ENCODE results near the gene ADGRB3. TPM values are rescaled to one million over a fixed set of nuclear protein-coding genes. Genes with fewer than 3 reads are reported as not detected.

ADGRB3 gene
- total RNA-seq, 3 donors from 2014 or later, result 1.1 to 2.3 (median 1.2) TPM

GRCh38 chr6:69146385-69146784, 511.3 kb downstream of the ADGRB3 start:
- intact Hi-C loops (cut with DNase I; ENCODE audit: low total_unique reads), result no loop called here
- Histone ChIP-seq H3K4me1 (no peaks in the 10 kb centered on the region), H3K9me3 (peaks cover 14% of the 10 kb centered on the region in 2 donors), H3K4me3 (no peak overlapping the region), H3K27me3 (no peaks in the 10 kb centered on the region), H3K36me3 (no peaks in the 10 kb centered on the region), H3K27ac (no peak overlapping the region)
- DNase-seq (ENCODE audit: low spot score in 2 of 2), result no peak
- TF ChIP-seq POLR2AphosphoS5 (IDR thresholded peaks at IDR 0.05) (no peak), CTCF (IDR thresholded peaks at IDR 0.05) (no peak), POLR2A (IDR thresholded peaks at IDR 0.05) (no peak)

- DNase-seq (ENCODE audit: low spot score in 2 of 2), result no peak
- no peak overlapping the region for H3K27ac ChIP-seq
- H3K36me3 ChIP-seq, result no peaks in the 10 kb centered on the region
- no peaks in the 10 kb centered on the region for H3K9me3 ChIP-seq
- no peaks in the 10 kb centered on the region for H3K27me3 ChIP-seq
- H3K4me1 ChIP-seq, result no peaks in the 10 kb centered on the region
- TF ChIP-seq POLR2A (IDR thresholded peaks at IDR 0.05) (no peak), CTCF (IDR thresholded peaks at IDR 0.05) (no peak), POLR2AphosphoS5 (IDR thresholded peaks at IDR 0.05) (no peak)
- H3K4me3 ChIP-seq, result no peak overlapping the region
- intact Hi-C loops (cut with DNase I; ENCODE audit: low total_unique reads), result no loop called here
Observed at GRCh38 chr6:69155467-69155866, 520.4 kb downstream of the ADGRB3 start.

GRCh38 chr6:69162811-69163210, 527.7 kb downstream of the ADGRB3 start:
- intact Hi-C loops (cut with DNase I; ENCODE audit: low total_unique reads), result no loop called here
- TF ChIP-seq CTCF (IDR thresholded peaks at IDR 0.05), result no peak
- TF ChIP-seq POLR2A (IDR thresholded peaks at IDR 0.05), result no peak
- TF ChIP-seq POLR2AphosphoS5 (IDR thresholded peaks at IDR 0.05), result no peak
- no peaks in the 10 kb centered on the region for H3K4me1 ChIP-seq
- H3K4me3 ChIP-seq, result no peak overlapping the region
- H3K27ac ChIP-seq, result no peak overlapping the region
- H3K36me3 ChIP-seq, result no peaks in the 10 kb centered on the region
- no peaks in the 10 kb centered on the region for H3K9me3 ChIP-seq
- DNase-seq (ENCODE audit: low spot score in 2 of 2), result no peak
- no peaks in the 10 kb centered on the region for H3K27me3 ChIP-seq

GRCh38 chr6:69164564-69165229, 529.6 kb downstream of the ADGRB3 start:
- TF ChIP-seq POLR2AphosphoS5 (IDR thresholded peaks at IDR 0.05), result no peak
- no peak for TF ChIP-seq CTCF (IDR thresholded peaks at IDR 0.05)
- TF ChIP-seq POLR2A (IDR thresholded peaks at IDR 0.05), result no peak
- H3K4me1 ChIP-seq, result no peaks in the 10 kb centered on the region
- H3K27me3 ChIP-seq, result no peaks in the 10 kb centered on the region
- H3K4me3 ChIP-seq, result no peak overlapping the region
- H3K36me3 ChIP-seq, result no peaks in the 10 kb centered on the region
- no peak for DNase-seq (ENCODE audit: low spot score in 2 of 2)
- H3K27ac ChIP-seq, result no peak overlapping the region
- no peaks in the 10 kb centered on the region for H3K9me3 ChIP-seq
- intact Hi-C loops (cut with DNase I; ENCODE audit: low total_unique reads), result no loop called here

GRCh38 chr6:69179681-69180080, 544.6 kb downstream of the ADGRB3 start:
- no peak for DNase-seq (ENCODE audit: low spot score in 2 of 2)
- H3K36me3 ChIP-seq, result no peaks in the 10 kb centered on the region
- intact Hi-C loops (cut with DNase I; ENCODE audit: low total_unique reads), result no loop called here
- no peak overlapping the region for H3K27ac ChIP-seq
- peaks cover 0 to 4% of the 10 kb centered on the region in 2 donors for H3K9me3 ChIP-seq
- no peak overlapping the region for H3K4me3 ChIP-seq
- no peaks in the 10 kb centered on the region for H3K27me3 ChIP-seq
- no peak for TF ChIP-seq POLR2A (IDR thresholded peaks at IDR 0.05)
- TF ChIP-seq CTCF (IDR thresholded peaks at IDR 0.05), result peak in 1 of 3 donors; percentile 22
- no peak for TF ChIP-seq POLR2AphosphoS5 (IDR thresholded peaks at IDR 0.05)
- H3K4me1 ChIP-seq, result no peaks in the 10 kb centered on the region

Data from breast epithelium (tissue), 4 donors.